ENCODE results near the gene ANKRD9. TPM values are rescaled to one million over a fixed set of nuclear protein-coding genes. Genes with fewer than 3 reads are reported as not detected.

Gene ANKRD9
- total and polyA plus RNA-seq, 2 of the 13 experiments (the other 11 are each of a cell fraction or from before 2014, with no cell fraction given), result 10.0 to 15.0 TPM

- no peak for TF ChIP-seq ZNF691 (CRISPR knock-in tag; IDR thresholded peaks at IDR 0.05; ENCODE audit: borderline replicate concordance, low read depth)
- TF ChIP-seq MNT (IDR thresholded peaks at IDR 0.05), result 0 out of 2 replicates have a peak, but pooled peaks have one; percentile 5
- TF ChIP-seq ZSCAN30 (CRISPR knock-in tag; IDR thresholded peaks at IDR 0.05), result no peak
- no peak for TF ChIP-seq TEAD2 (CRISPR knock-in tag; IDR thresholded peaks at IDR 0.05)
- TF ChIP-seq ZNF878 (CRISPR knock-in tag; IDR thresholded peaks at IDR 0.05), result no peak
- no peak for TF ChIP-seq ZNF570 (CRISPR knock-in tag; IDR thresholded peaks at IDR 0.05; ENCODE audit: borderline replicate concordance)
- TF ChIP-seq CENPT (CRISPR knock-in tag; IDR thresholded peaks at IDR 0.05; ENCODE audit: low read depth), result no peak
- 0 out of 2 replicates have a peak, but pooled peaks have one; percentile 30 for TF ChIP-seq TBX3 (IDR thresholded peaks at IDR 0.05; ENCODE audit: borderline replicate concordance)
- no peak for TF ChIP-seq KLF9 (CRISPR knock-in tag; IDR thresholded peaks at IDR 0.05; ENCODE audit: low read depth)
- TF ChIP-seq, protein P1, sequence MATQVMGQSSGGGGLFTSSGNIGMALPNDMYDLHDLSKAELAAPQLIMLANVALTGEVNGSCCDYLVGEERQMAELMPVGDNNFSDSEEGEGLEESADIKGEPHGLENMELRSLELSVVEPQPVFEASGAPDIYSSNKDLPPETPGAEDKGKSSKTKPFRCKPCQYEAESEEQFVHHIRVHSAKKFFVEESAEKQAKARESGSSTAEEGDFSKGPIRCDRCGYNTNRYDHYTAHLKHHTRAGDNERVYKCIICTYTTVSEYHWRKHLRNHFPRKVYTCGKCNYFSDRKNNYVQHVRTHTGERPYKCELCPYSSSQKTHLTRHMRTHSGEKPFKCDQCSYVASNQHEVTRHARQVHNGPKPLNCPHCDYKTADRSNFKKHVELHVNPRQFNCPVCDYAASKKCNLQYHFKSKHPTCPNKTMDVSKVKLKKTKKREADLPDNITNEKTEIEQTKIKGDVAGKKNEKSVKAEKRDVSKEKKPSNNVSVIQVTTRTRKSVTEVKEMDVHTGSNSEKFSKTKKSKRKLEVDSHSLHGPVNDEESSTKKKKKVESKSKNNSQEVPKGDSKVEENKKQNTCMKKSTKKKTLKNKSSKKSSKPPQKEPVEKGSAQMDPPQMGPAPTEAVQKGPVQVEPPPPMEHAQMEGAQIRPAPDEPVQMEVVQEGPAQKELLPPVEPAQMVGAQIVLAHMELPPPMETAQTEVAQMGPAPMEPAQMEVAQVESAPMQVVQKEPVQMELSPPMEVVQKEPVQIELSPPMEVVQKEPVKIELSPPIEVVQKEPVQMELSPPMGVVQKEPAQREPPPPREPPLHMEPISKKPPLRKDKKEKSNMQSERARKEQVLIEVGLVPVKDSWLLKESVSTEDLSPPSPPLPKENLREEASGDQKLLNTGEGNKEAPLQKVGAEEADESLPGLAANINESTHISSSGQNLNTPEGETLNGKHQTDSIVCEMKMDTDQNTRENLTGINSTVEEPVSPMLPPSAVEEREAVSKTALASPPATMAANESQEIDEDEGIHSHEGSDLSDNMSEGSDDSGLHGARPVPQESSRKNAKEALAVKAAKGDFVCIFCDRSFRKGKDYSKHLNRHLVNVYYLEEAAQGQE (IDR thresholded peaks at IDR 0.05; ENCODE audit: borderline replicate concordance in 1 of 2, low read depth in 1 of 2, low read length in 2 of 2), result no peak
- no peak for TF ChIP-seq MEIS1 (CRISPR knock-in tag; IDR thresholded peaks at IDR 0.05; ENCODE audit: borderline replicate concordance)
- TF ChIP-seq REPIN1 (CRISPR knock-in tag; IDR thresholded peaks at IDR 0.05; ENCODE audit: borderline replicate concordance, low read depth), result no peak
- TF ChIP-seq ZNF558 (CRISPR knock-in tag; IDR thresholded peaks at IDR 0.05; ENCODE audit: borderline replicate concordance), result no peak
- no peak for TF ChIP-seq ZBTB43 (CRISPR knock-in tag; conservative IDR thresholded peaks at IDR 0.05)
- no peak for TF ChIP-seq ZNF552 (CRISPR knock-in tag; IDR thresholded peaks at IDR 0.05; ENCODE audit: borderline replicate concordance)
- TF ChIP-seq RBM22 (optimal IDR thresholded peaks at IDR 0.05; ENCODE audit: low read length), result no peak
- peak; percentile 95 for TF ChIP-seq RCOR2 (CRISPR knock-in tag; IDR thresholded peaks at IDR 0.05)
- no peak for TF ChIP-seq HNF4G (IDR thresholded peaks at IDR 0.05; ENCODE audit: borderline replicate concordance, low read depth, low read length)
- no peak for TF ChIP-seq HNF4G (CRISPR knock-in tag; IDR thresholded peaks at IDR 0.05; ENCODE audit: borderline replicate concordance, low read depth)
- no peak for TF ChIP-seq EZH2 (conservative IDR thresholded peaks at IDR 0.05; ENCODE audit: low read depth, low read length)
- TF ChIP-seq ERF (CRISPR knock-in tag; IDR thresholded peaks at IDR 0.05), result 0 out of 2 replicates have a peak, but pooled peaks have one; percentile 40
- TF ChIP-seq ZNF577 (CRISPR knock-in tag; IDR thresholded peaks at IDR 0.05; ENCODE audit: borderline replicate concordance, low read depth), result no peak
- TF ChIP-seq NR0B2 (CRISPR knock-in tag; IDR thresholded peaks at IDR 0.05), result no peak
These were observed 27.8 kb downstream of the ANKRD9 start (continued) for GRCh38 chr14:102481791-102482238.
